ENCODE data around the gene SLC22A23. TPM values are rescaled to one million over a fixed set of nuclear protein-coding genes. Genes with fewer than 3 reads are reported as not detected.

SLC22A23 gene
- total RNA-seq, 1 experiment from 2014 or later, result 5.7 TPM

- Histone ChIP-seq H3K27ac (ENCODE audit: low read length) (no peak overlapping the region), H3K9ac (ENCODE audit: low read length) (no peak overlapping the region), H3K79me2 (ENCODE audit: low read length) (peaks cover 7% of the 10 kb centered on the region; the same call in 1 of the 2 replicates), H3K36me3 (ENCODE audit: low read depth, low read length) (no peaks in the 10 kb centered on the region), H4K20me1 (ENCODE audit: low read length) (no peaks in the 10 kb centered on the region), H3K4me3 (ENCODE audit: low read length) (no peak overlapping the region), H3K9me2 (replicated peaks; ENCODE audit: low read length) (no peaks in the 10 kb centered on the region), H2AFZ (ENCODE audit: low read length) (no peak overlapping the region), H3K27me3 (ENCODE audit: low read length) (no peaks in the 10 kb centered on the region), H3K4me2 (ENCODE audit: low read length) (no peak overlapping the region), H3K9me3 (ENCODE audit: low read length) (no peaks in the 10 kb centered on the region), H3K4me1 (ENCODE audit: insufficient read depth, low read length) (peaks cover 12% of the 10 kb centered on the region), H3F3A (ENCODE audit: low read length, unreplicated experiment) (no peaks in the 10 kb centered on the region)
- BruUV-seq (replicated peaks), result no TSS peak
- ATAC-seq (no peak), DNase-seq (no peak)
- intact Hi-C loops (cut with micrococcal nuclease), result no loop called here
- TF ChIP-seq EZH2 (IDR thresholded peaks at IDR 0.05; ENCODE audit: low read length, unreplicated experiment) (no peak), CTCF (conservative IDR thresholded peaks at IDR 0.05; ENCODE audit: low read depth, low read length) (no peak), EZH2phosphoT487 (IDR thresholded peaks at IDR 0.05; ENCODE audit: borderline replicate concordance, low read length) (no peak)
- ChIA-PET CTCF (no interaction called here), POLR2A (ENCODE audit: unreplicated experiment) (no interaction called here)
Observed at GRCh38 chr6:3449750-3450305, 7.0 kb downstream of the SLC22A23 start.

GRCh38 chr6:3449321-3449720, 7.5 kb downstream of the SLC22A23 start:
- H4K20me1 ChIP-seq (ENCODE audit: low read length), result no peaks in the 10 kb centered on the region
- no peaks in the 10 kb centered on the region for H3K9me2 ChIP-seq (replicated peaks; ENCODE audit: low read length)
- peaks cover 12% of the 10 kb centered on the region for H3K4me1 ChIP-seq (ENCODE audit: insufficient read depth, low read length)
- H3K4me2 ChIP-seq (ENCODE audit: low read length), result no peak overlapping the region
- CTCF ChIA-PET, result no interaction called here
- TF ChIP-seq EZH2phosphoT487 (IDR thresholded peaks at IDR 0.05; ENCODE audit: borderline replicate concordance, low read length) (no peak), EZH2 (IDR thresholded peaks at IDR 0.05; ENCODE audit: low read length, unreplicated experiment) (no peak), CTCF (conservative IDR thresholded peaks at IDR 0.05; ENCODE audit: low read depth, low read length) (no peak)
- no peak overlapping the region for H3K4me3 ChIP-seq (ENCODE audit: low read length)
- DNase-seq (no peak), ATAC-seq (no peak)
- no peaks in the 10 kb centered on the region for H3K9me3 ChIP-seq (ENCODE audit: low read length)
- BruUV-seq (replicated peaks), result no TSS peak
- H3K27me3 ChIP-seq (ENCODE audit: low read length), result no peaks in the 10 kb centered on the region
- no peak overlapping the region for H2AFZ ChIP-seq (ENCODE audit: low read length)
- no peak overlapping the region for H3K27ac ChIP-seq (ENCODE audit: low read length)
- H3K79me2 ChIP-seq (ENCODE audit: low read length), result 0 out of 2 replicates have a peak, but pooled peaks cover 2% of the 10 kb centered on the region
- intact Hi-C loops (cut with micrococcal nuclease), result no loop called here
- no peak overlapping the region for H3K9ac ChIP-seq (ENCODE audit: low read length)
- H3K36me3 ChIP-seq (ENCODE audit: low read depth, low read length), result no peaks in the 10 kb centered on the region
- H3F3A ChIP-seq (ENCODE audit: low read length, unreplicated experiment), result no peaks in the 10 kb centered on the region
- POLR2A ChIA-PET (ENCODE audit: unreplicated experiment), result interaction anchor here (0.6 kb wide), 1 partner anchor 95 kb away, joined by 5 read pairs; no protein-coding TSS in a partner anchor

- CTCF ChIA-PET, result no interaction called here
- Histone ChIP-seq H3K4me3 (ENCODE audit: low read length) (no peak overlapping the region), H3F3A (ENCODE audit: low read length, unreplicated experiment) (no peaks in the 10 kb centered on the region), H3K4me1 (ENCODE audit: insufficient read depth, low read length) (peaks cover 30% of the 10 kb centered on the region), H3K4me2 (ENCODE audit: low read length) (no peak overlapping the region), H3K36me3 (ENCODE audit: low read depth, low read length) (no peaks in the 10 kb centered on the region), H3K79me2 (ENCODE audit: low read length) (no peaks in the 10 kb centered on the region), H3K9me3 (ENCODE audit: low read length) (no peaks in the 10 kb centered on the region), H3K9me2 (replicated peaks; ENCODE audit: low read length) (no peaks in the 10 kb centered on the region), H3K27ac (ENCODE audit: low read length) (no peak overlapping the region), H4K20me1 (ENCODE audit: low read length) (no peaks in the 10 kb centered on the region), H3K9ac (ENCODE audit: low read length) (no peak overlapping the region), H2AFZ (ENCODE audit: low read length) (no peak overlapping the region), H3K27me3 (ENCODE audit: low read length) (no peaks in the 10 kb centered on the region)
- intact Hi-C loops (cut with micrococcal nuclease), result no loop called here
- TF ChIP-seq EZH2 (IDR thresholded peaks at IDR 0.05; ENCODE audit: low read length, unreplicated experiment), result no peak
- TF ChIP-seq EZH2phosphoT487 (IDR thresholded peaks at IDR 0.05; ENCODE audit: borderline replicate concordance, low read length), result no peak
- TF ChIP-seq CTCF (conservative IDR thresholded peaks at IDR 0.05; ENCODE audit: low read depth, low read length), result no peak
- ATAC-seq (no peak), DNase-seq (no peak)
- no TSS peak for BruUV-seq (replicated peaks)
- POLR2A ChIA-PET (ENCODE audit: unreplicated experiment), result no interaction called here
Observed at GRCh38 chr6:3447005-3447404, 9.8 kb downstream of the SLC22A23 start.

Data from PC-3 (cell line).